ENCODE results near the gene NR2C2AP.

DNA sequence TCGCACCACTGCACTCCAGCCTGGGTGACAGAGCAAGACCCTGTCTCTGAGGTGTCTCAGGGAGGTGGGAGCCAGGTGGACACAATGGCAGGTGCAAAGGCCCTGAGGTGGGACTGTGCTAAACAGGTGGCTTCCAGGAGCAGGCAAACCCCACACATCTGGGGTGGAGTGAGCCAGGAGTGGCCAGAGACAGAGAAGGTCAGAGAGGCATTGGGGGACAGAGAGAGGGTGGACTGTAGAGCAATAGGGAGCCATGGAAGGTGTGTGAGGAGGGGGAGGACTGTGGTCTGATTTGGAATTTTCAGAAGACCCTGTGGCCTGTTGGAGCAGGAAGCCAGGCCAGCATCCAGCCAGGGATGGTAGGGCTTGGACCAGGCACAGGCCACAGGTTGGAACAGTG is 37.8 kb downstream of the NR2C2AP start:
- TF ChIP-seq, protein P1, sequence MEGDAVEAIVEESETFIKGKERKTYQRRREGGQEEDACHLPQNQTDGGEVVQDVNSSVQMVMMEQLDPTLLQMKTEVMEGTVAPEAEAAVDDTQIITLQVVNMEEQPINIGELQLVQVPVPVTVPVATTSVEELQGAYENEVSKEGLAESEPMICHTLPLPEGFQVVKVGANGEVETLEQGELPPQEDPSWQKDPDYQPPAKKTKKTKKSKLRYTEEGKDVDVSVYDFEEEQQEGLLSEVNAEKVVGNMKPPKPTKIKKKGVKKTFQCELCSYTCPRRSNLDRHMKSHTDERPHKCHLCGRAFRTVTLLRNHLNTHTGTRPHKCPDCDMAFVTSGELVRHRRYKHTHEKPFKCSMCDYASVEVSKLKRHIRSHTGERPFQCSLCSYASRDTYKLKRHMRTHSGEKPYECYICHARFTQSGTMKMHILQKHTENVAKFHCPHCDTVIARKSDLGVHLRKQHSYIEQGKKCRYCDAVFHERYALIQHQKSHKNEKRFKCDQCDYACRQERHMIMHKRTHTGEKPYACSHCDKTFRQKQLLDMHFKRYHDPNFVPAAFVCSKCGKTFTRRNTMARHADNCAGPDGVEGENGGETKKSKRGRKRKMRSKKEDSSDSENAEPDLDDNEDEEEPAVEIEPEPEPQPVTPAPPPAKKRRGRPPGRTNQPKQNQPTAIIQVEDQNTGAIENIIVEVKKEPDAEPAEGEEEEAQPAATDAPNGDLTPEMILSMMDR (IDR thresholded peaks at IDR 0.05), result no peak
- no peak for TF ChIP-seq POLR2A (IDR thresholded peaks at IDR 0.05)
